DMS153 treated with DMSO at 0.1 percent for 48 hours (cell line): ENCODE measurements around the gene GNG14.
A peak's percentile ranks its signal among the peaks of the same experiment; 100 is the strongest.
"Not testable (repeated sequence)": the region's sequence is repeated elsewhere in the genome, so short reads cannot be mapped to it uniquely, and the experiment has no call there.

Experiments used
- DNase-seq: peaks from one replicate; lab custom pipeline; 2025; ENCODE audit not compliant: unreplicated experiment; lab: John Stamatoyannopoulos, UW

Gene GNG14

DNA sequence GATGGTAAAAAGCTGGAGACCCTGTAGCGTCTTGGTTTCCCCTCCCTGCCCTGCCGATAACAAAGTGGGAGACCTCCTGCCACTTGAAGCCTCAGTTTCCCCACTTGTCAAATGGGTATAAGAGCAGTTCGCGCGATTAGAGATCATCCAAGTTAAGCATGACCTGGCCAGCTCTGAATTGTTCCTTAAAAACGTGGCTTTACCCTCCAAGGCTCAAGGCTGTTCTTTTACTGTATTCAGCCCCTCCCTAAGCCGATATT is 35.5 kb downstream of the GNG14 start:
- DNase-seq = no peak

GRCh38 chr19:12723641-12724426 is 36.0 kb downstream of the GNG14 start, which contains the start of gene TNPO2:
Gene TNPO2, minus strand, starts transcription at chr19:12723932. Its CDS starts 2,955 bp downstream, at chr19:12720977.
- DNase-seq = peak; percentile 51

DNA sequence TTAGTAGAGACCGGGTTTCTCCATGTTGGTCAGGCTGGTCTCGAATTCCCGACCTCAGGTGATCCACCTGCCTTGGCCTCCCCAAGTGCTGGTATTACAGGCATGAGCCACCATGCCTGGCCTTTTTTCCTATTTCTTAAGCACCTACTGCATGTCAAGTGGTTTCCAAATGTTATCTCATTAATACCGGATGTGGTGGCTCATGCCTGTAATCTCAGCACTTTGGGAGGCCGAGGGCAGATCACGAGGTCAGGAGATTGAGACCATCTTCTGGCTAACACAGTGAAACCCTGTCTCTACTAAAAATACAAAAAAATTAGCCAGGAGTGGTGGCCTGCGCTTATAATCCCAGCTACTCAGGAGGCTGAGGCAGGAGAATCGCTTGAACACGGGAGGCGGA is 37.8 kb downstream of the GNG14 start:
- not testable (repeated sequence) for DNase-seq

GRCh38 chr19:12726988-12727316 is 39.2 kb downstream of the GNG14 start:
- DNase-seq = no peak

GRCh38 chr19:12727745-12728433 is 40.1 kb downstream of the GNG14 start:
- no peak for DNase-seq

DNA sequence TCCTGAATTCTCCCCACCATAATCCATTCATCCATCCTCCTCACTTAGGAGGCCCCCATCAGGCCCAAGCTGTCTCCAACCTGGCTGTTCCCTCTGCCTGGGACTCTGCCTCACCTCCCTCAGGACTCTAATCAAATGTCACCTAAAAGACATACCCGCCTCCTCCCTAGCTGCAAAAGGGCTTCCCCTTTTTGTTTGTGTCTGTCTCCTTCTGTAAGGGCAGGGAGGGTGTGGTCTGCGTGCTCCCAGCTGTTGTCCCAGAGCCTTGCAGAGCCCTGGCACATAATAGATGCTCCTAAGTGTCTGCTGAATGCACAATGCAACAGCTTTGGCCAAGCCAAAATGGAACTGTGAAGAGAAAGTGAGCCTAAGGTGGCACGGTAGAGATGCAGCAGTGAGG is 42.3 kb downstream of the GNG14 start:
- no peak for DNase-seq

- no peak for DNase-seq
Observed at GRCh38 chr19:12731337-12731736, 43.5 kb downstream of the GNG14 start.

DNA sequence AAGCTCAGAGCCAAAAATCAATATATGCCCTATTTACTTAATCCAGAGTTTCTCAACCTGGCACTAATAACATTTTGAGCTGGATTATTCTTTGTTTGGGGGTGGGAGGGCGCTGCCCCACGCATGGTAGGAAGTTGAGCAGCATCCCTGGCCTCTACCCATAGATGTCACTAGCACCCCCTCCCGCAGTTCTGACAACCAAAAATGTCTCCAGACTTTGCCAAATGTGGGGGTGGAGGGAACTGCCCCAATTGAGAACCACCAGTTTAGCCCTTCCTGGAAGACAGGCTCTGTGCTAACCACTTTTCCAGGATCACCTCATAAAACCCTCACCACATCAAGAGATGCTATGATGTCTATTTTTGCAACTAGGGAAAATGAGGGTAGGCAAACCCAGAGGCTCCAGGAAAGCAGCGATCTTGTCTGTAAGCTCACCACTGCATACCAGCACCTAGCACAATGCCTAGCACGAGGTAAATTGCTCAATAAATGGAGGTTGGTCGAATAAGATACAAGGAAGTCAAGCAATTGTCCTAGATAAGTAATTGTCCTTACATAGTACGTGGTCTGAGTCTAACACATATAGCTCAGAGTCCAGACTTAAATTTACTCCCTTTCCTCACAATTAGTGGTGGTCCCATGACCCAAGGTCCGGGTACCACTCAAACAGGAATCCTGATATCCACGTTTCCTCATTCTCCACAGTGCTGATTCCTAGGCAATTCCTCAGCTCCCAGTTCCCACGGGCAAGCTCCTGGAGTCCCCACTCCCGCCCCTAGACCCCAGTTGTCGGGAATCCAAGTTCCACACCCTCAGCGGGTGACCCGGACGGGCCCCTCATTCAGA is 45.8 kb downstream of the GNG14 start:
- DNase-seq = no peak

DNA sequence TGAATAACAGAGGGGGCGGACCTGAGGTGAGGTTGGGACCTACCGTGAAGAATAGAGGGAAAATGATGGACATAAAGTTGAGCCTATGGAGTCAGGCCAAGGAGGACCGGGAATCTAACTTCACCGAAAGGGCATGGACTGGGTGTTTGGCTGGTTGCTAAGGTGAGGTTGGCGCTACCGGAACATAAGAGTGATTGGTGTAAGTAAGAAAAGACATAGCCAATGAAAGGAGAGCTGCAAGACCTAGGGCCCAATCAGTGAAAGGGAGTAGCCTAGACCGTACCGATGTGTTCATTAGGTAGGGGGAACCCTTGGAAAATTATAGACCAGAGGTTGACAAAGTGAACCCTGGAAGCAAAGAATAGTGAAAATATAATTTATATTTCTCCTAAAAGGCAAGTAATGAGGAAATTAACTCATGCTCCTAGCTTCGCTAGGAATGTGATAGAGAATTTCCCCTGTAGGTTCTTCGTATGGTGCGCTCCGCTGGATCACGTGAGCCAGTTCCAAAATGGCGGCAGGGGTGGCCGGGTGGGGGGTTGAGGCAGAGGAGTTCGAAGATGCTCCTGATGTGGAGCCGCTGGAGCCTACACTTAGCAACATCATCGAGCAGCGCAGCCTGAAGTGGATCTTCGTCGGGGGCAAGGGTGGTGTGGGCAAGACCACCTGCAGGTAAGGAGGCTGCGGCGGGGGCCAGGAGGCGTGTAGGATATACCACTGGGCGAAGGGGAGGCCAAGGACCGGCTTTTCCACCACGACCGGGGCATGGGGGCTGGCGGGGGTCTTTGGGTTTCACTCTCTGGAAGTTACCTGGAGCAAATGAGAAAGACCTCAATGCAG is 49.4 kb downstream of the GNG14 start, which contains the start of gene GET3:
Gene GET3, plus strand, starts transcription at position 503 of the 840 bp plus-strand sequence. Its CDS starts 9 bp downstream, at position 512.
- DNase-seq = peak; percentile 100

GRCh38 chr19:12737835-12738351 is 50.1 kb downstream of the GNG14 start:
- DNase-seq = no peak
